ENCODE results near the gene ELL2.

Gene ELL2

DNA sequence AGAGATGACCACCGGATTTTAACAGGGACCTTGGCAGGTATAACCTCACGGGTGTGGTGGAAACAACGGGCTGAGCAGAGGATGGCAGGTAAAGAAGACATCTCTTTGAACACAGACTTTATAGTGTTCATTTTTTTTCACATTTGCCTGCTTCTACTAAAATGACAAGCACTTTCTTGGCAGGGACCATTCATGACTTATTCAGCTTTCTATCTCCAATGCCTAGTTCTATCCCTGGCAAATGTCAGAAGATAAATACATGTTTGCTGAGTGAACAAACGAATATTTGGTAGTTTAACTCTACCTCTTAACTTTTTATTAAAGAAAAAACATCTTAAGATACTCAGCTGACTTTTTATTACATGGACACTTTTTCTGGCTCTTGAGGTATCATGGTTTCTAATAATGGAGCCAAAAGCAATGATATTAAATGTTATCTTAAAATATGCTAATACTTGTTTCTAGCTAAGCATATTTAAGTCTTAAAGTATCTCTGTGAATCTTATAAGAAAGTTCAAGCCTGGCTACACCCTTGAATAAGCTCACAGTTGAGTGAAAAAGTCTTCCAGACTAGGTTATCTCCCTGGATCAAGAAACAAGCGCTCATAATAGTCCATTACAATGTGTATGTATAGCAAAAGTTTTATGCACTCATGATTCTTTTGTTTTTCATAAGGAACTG, 8.5 kb downstream of the ELL2 start:
- DNase-seq = no peak

DNA sequence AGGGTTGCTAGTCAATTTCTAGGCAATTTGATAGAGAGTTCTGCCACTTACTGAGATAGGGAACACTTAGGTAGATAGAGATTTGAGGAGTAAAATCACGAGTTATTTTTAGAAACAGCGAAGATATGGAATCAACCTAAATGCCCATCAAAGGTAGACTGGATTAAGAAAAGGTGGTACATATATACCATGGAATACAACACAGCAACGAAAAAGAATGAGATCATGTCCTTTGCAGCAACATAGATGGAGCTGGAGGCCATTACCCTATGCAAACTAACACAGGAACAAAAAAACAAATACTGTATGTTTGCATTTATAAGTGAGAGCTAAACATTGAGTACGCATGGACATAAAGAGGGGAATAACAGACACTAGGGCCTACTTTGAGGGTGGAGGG, 9.7 kb downstream of the ELL2 start:
- DNase-seq = no peak

DNA sequence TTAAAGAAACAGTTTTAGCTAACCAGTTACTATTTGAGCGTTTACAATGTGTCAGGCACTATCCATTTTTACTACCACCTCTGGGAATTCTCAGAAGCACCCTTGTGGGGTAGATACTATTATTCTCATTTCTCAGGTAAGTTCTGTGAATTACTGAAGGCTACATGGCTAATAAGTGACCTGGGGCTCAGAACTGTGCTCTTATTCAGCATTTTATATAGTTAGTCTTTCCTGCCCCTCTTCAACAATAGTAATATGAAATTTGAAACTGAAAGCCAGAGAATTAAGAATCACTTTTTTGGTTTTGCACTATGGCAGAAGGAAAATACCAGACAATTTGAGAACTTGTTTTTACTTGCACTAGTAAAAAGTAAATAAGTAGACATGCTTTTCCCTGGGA, 11.8 kb downstream of the ELL2 start:
- no peak for DNase-seq

GRCh38 chr5:95948631-95949030, 13.0 kb downstream of the ELL2 start:
- DNase-seq = no peak

DNA sequence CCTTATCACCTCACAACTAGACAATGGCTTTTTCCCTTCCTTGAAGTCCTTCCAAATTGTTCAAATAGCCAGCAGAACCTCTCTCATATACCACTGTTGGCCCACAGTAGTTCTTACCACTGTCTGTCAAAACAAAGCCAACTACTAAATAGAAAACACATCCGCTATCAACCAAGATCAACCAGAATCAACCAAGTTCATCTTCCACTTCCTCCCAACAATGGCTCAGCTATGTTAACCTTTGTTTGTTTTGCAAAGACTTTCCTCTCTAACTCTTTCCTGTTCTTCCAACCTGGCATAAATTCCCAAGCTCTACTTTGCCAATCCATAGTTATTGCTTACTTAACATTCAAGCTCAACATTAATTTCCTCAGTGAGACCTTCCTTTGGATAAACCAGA, 15.2 kb downstream of the ELL2 start:
- no peak for DNase-seq

DNA sequence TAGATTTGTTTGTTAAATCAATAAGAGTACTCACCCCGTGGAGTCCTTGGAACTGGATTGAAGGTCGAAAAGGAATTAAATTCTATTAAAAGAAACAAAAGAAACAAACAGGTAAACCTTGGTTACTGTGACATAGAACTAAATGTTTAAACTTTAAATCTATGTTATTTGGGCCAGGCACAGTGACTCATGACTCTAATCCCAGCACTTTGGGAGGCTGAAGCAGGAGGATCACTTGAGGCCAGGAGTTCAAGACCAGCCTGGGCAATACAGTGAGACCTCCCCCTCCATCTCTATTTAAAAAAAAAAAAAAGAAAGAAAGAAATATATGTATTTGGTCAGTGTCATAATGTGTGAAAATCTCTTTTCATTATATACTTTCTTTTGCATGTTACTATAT, 18.7 kb downstream of the ELL2 start:
- no peak for DNase-seq

- no peak for DNase-seq
These were observed 19.2 kb downstream of the ELL2 start for GRCh38 chr5:95942414-95942813.

DNA sequence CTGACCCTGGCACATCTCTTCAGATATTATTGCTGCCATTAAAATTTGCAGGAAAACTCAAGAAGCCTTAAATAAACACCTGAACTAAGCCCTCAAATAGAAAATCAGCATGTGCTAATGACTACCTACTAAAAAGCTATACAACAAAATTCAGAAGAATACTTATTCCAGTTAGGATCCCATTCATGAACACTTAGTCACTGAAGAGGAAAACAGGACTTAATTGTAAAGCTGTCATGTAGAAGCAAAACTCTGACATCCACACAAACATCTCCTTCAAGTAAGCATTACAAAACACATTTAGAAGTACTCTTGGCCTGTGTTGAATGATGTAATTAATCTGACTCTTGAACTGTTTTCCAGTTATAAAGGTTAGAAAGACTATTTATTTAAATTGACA, 19.9 kb downstream of the ELL2 start:
- DNase-seq = no peak

GRCh38 chr5:95940758-95941682, 20.6 kb downstream of the ELL2 start:
- no peak for DNase-seq

DNA sequence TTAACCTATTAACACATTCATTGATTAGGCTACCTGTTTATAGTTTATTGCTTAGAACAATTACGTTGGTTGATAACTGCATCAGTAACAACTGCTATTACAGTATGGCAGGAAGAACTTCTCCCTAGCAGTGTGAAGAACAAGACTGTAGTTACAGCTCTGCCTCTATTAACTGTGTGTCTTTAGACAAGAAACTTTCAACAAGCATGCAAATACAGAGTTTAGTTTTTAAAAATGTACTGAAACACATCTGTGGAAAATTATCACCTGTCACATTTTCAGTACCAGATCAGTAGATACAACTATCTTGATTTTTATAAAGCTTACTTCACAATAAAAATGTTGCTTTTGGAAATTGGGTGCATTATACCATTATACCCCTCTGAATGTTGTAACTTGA, 22.2 kb downstream of the ELL2 start:
- DNase-seq = no peak

DNA sequence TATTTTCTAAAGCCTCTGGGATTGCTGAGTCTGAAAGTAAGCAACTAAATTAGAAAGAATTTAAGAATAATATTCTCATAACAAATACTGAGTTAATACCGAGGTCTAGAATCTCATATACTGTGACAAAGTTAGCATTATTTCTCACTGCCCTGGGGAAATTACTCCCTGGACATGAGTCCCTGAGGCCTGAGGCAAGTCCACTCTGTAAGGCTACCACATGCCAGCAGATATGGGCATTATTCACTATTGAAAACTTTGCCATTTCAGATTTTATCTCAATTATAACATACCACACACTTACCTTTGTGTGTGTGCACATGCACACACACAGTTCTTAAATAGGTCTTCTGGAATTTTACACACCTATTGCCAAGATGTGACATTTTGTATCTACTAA, 22.9 kb downstream of the ELL2 start:
- no peak for DNase-seq

GRCh38 chr5:95938347-95938746, 23.3 kb downstream of the ELL2 start:
- DNase-seq = no peak

GRCh38 chr5:95937607-95938152, 24.0 kb downstream of the ELL2 start:
- no peak for DNase-seq

DNA sequence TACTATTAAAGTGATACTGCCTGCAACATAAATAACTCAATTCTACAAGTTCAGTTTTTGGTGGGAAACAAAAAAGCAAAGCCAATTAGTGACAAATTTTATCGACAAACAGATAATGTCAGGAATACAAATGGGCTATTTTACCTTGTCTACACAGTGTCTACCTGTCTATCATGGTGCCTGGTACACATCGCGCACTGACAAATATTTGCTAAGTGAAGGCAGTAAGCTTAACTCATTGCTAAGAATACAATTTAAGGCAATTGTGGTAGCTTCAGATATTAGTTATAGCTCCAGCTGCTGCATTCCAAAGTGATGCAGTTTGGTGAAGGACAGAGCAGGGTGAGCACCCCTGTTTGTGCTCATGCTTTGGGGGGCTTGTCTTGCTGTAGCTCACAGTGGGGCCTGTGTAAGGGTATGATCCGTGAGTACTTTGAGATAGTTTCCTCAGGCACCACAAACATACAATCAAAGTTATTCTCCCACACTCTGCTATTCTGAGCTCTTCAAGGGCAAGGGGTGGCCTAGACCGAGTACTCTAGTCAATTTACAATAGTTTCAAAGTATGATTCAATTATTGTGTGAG, 24.7 kb downstream of the ELL2 start:
- DNase-seq = no peak

DNA sequence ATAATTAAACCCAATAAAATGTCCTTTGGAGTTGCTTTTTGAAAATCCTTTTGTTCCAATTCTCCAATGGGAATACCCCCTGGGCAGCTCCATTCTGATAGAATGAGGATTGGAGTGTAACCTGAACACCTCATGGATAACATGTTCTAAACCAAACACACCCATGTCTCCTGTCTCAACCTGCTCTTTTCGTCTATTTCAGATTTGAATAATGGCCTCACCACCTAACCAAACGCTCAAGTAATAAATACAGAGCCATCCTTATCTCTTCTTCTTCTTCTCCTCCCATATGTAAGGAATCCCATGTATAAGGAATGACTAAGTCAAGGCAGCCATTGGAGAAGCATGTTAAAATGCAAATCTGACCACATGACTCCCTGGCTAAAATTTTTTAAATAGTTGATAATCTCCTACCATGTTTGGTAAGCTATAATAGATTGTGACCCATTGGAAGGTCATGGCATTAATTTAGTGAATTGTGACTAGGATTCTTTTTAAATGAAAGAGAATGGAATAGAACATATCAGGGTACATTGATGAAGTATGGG, 26.0 kb downstream of the ELL2 start:
- no peak for DNase-seq

- no peak for DNase-seq
These were observed 27.3 kb downstream of the ELL2 start for GRCh38 chr5:95934207-95934804.

DNA sequence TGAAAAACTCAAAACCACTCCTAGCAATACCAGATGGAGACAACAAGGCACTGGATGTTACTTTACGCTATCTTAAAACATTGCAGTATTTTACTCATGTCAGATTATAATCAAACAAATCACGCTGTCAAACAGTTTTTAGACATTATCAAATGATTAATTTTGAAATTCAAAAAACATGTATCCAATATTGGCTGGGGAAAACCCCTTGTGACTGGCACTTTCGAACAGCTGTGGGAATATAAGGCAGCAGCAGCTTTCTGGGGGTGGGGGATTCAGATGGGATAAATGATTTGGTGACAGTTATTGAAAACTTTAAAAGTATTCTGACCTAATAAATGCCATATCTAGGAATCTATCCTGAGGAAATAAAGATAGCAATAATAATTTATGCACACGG, 28.7 kb downstream of the ELL2 start:
- DNase-seq = no peak

GRCh38 chr5:95931079-95931833, 30.4 kb downstream of the ELL2 start:
- DNase-seq = no peak

DNA sequence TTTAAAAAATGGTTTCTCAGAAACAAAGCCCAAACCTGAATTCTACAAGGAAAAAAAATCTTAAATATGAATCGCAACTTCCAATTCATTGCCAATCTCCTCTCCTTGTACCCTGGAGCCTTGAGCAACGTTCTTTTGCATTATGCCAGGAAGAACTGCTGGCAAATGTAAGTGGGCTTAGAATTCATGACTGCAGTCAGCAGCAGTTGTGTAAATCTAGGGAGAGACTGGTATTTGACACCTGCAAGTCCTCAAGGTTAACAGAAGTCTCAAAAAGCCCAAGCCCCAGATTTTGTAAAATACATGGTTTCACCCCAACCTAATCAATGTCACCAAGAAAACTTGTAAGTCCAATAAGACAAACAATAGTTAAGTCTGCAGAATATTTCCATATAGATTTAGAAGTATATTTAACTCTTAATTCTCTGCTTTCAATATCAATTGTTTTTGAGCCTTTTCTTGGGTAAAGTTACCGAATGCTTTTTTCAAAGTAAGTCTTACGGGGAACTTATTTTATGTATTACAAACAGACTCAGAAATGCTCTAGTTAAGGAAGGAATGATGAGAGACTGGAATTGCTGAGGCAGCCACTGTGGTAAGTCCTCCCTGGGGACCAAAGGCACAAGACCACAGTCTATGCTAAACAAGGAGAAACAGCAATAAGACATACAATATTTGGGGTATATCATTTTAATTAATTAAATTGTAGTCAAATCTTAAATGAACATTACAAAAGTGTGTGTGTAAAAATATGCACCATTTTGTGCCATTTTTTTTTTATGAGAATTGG, 31.3 kb downstream of the ELL2 start:
- no peak for DNase-seq

- DNase-seq = no peak
These were observed 32.9 kb downstream of the ELL2 start for GRCh38 chr5:95928724-95929253.

Measured in NCI-H2171 (cell line).